Pancreas (tissue), 10 donors: Measurements from ENCODE around the gene SHANK3. TPM values are rescaled to one million over a fixed set of nuclear protein-coding genes. Genes with fewer than 3 reads are reported as not detected.
"Not testable (repeated sequence)": the region's sequence is repeated elsewhere in the genome, so short reads cannot be mapped to it uniquely, and the experiment has no call there.

Experiments used
- ATAC-seq, 4 donors: fragments of 200-7000 bp; cut with Tn5 transposase; one replicate each; pipeline versions ENCODE4 v1.8.0 to v1.9.1; 2020; ENCODE audit warnings: mild to moderate bottlenecking in 4 of 4, moderate library complexity in 4 of 4
- DNase-seq, 6 donors: peaks; one replicate each; pipeline ENCODE4 v3.0.0-alpha.2; 2020
- FAIRE-seq: peaks from 2 replicates; lab custom pipeline; 2012; peaks lifted over from hg19 to GRCh38; lab: Jason Lieb, UNC
- H3K27ac ChIP-seq, 4 donors: fragments of 200-600 bp; sonication (generic); 1 replicate in 3 of 4; 2 replicates in 1 of 4; pipeline versions ENCODE4 v1.5.0 to v1.8.0; 2020
- H3K27me3 ChIP-seq, 4 donors: fragments of 200-600 bp; one replicate each; pipeline ENCODE4 v1.8.0; 2021
- H3K36me3 ChIP-seq, 3 donors: fragments of 200-600 bp; sonication (generic) in 1 of 3; one replicate each; pipeline versions ENCODE4 v1.5.0 to v1.8.0; 2020 to 2021
- H3K4me1 ChIP-seq, 3 donors: fragments of 200-600 bp; one replicate each; pipeline ENCODE4 v1.8.0; 2021
- H3K4me3 ChIP-seq, 4 donors: fragments of 200-600 bp; sonication (generic) in 2 of 4; one replicate each; pipeline versions ENCODE4 v1.5.0 to v1.8.0; 2020 to 2021
- H3K9me3 ChIP-seq, 4 donors: fragments of 200-600 bp; one replicate each; pipeline ENCODE4 v1.8.0; 2021
- CTCF ChIP-seq, 4 donors: fragments of 200-600 bp; sonication (generic) in 3 of 4; IDR thresholded peaks; one replicate each; pipeline versions ENCODE4 v1.5.0 to v1.8.0; 2021; ENCODE audit warnings: antibody characterized with exemption in 4 of 4
- WGBS, 2 donors: extraction: QIAGEN DNeasy Blood & Tissue Kit; methylation state at CpG; one replicate each; pipeline ENCODE4 v1.1.7; 2013; 5-methylcytosine and 5-hydroxymethylcytosine counted together
- intact Hi-C, 3 donors: fragments of 100-400 bp; cut with DNase I; formaldehyde crosslinking; loops; one replicate each; pipeline versions ENCODE4 v1.11.1 to v1.14.2; 2022
- polyA plus RNA-seq, 2 donors: library from polyadenylated mRNA; stranded (reverse); fragments of 200-250 nt; gene quantifications; one replicate each; pipeline ENCODE4 v1.2.3, GENCODE V29; 2013
- total RNA-seq, 6 donors: library from RNA; stranded (reverse); fragmentation: NEBNext Ultra II Directional in 4 of 6; extraction: Animal tissue kit (Norgen Biotek cat#: 25700) in 4 of 6; gene quantifications; one replicate each; pipeline versions ENCODE4 v1.2.1 to v1.2.4, GENCODE V29; 2021 to 2023
- donor health status: healthy with polysubstance abuse.
- donor health status: DM: no; HTN: no; CAD: no; lungs with moderate emphysema.
- donor health status: DM: no; HTN: no; CAD: no.
- donor health status: control.
- donor health status: control.
- donor health status: Bipolar disorder and iron deficiency.
- donor health status: DM: yes; HTN: yes; CAD: no.
- donor health status: DM: no; HTN: no; CAD: no.
- donor health status: DM: no; HTN: no; CAD: no.
- donor health status: DM: yes; HTN: yes; CAD: no.

SHANK3 gene
- total and polyA plus RNA-seq, 8 donors: 2.7 to 18.9 (median 4.4) TPM

GRCh38 chr22:50656122-50657070, 16.2 kb upstream of the SHANK3 start:
- no peak overlapping the region for H3K27ac ChIP-seq

GRCh38 chr22:50657925-50658324, 14.7 kb upstream of the SHANK3 start:
- Histone ChIP-seq H3K9me3 (no peaks in the 10 kb centered on the region), H3K4me1 (no peaks in the 10 kb centered on the region), H3K4me3 (no peak overlapping the region), H3K27me3 (peaks cover 0 to 5% (median 3%) of the 10 kb centered on the region in 4 donors), H3K36me3 (no peaks in the 10 kb centered on the region), H3K27ac (no peak overlapping the region)
- intact Hi-C loops: no loop called here
- DNase-seq (no peak), FAIRE-seq (no peak), ATAC-seq (no peak)
- no peak for TF ChIP-seq CTCF (IDR thresholded peaks at IDR 0.05)
- WGBS, 2 donors: 35 to 39% methylated on average over 4 of the region's 4 CpGs

More at GRCh38 chr22:50656122-50657070, 16.2 kb upstream of the SHANK3 start:
- Histone ChIP-seq H3K9me3 (no peaks in the 10 kb centered on the region), H3K27me3 (peaks cover 0 to 5% (median 2%) of the 10 kb centered on the region in 4 donors), H3K4me1 (no peaks in the 10 kb centered on the region), H3K36me3 (no peaks in the 10 kb centered on the region), H3K4me3 (no peak overlapping the region)
- WGBS, 2 donors: 44 to 56% methylated on average over 23 of the region's 23 CpGs
- ATAC-seq (peak in 3 of 4 donors; percentile 14 to 57 (median 34)), FAIRE-seq (no peak), DNase-seq (no peak)
- no peak for TF ChIP-seq CTCF (IDR thresholded peaks at IDR 0.05)
- intact Hi-C loops: no loop called here

GRCh38 chr22:50659711-50660110, 12.9 kb upstream of the SHANK3 start:
- FAIRE-seq, DNase-seq, intact Hi-C loops: not testable (repeated sequence)

GRCh38 chr22:50660306-50660705, 12.3 kb upstream of the SHANK3 start:
- Histone ChIP-seq H3K4me1 (no peaks in the 10 kb centered on the region), H3K27ac (no peak overlapping the region), H3K9me3 (no peaks in the 10 kb centered on the region), H3K27me3 (peaks cover 0 to 5% (median 3%) of the 10 kb centered on the region in 4 donors), H3K4me3 (no peak overlapping the region), H3K36me3 (no peaks in the 10 kb centered on the region)
- no peak for ATAC-seq
- DNase-seq: no peak
- intact Hi-C loops: no loop called here
- FAIRE-seq: no peak
- TF ChIP-seq CTCF (IDR thresholded peaks at IDR 0.05): no peak

More at GRCh38 chr22:50659711-50660110, 12.9 kb upstream of the SHANK3 start:
- not testable (repeated sequence) for H3K36me3 ChIP-seq, H3K27ac ChIP-seq, H3K4me1 ChIP-seq, H3K27me3 ChIP-seq, H3K4me3 ChIP-seq, ATAC-seq, H3K9me3 ChIP-seq
- 69 to 84% methylated on average over 7 of the region's 7 CpGs for WGBS, 2 donors

- WGBS, 2 donors: 81% methylated on average over 12 of the region's 12 CpGs
- H3K36me3 ChIP-seq: no peaks in the 10 kb centered on the region
- TF ChIP-seq CTCF (IDR thresholded peaks at IDR 0.05): no peak
- no peak overlapping the region for H3K4me3 ChIP-seq
- FAIRE-seq (no peak), ATAC-seq (no peak), DNase-seq (no peak)
- intact Hi-C loops: no loop called here
- peaks cover 0 to 5% (median 3%) of the 10 kb centered on the region in 4 donors for H3K27me3 ChIP-seq
- no peaks in the 10 kb centered on the region for H3K4me1 ChIP-seq
- no peaks in the 10 kb centered on the region for H3K9me3 ChIP-seq
- H3K27ac ChIP-seq: no peak overlapping the region
These were observed 7.4 kb upstream of the SHANK3 start for GRCh38 chr22:50665212-50665611.
